Diencephalon (tissue), 1 donor: ENCODE results near the gene MRGPRE. TPM values are rescaled to one million over a fixed set of nuclear protein-coding genes. Genes with fewer than 3 reads are reported as not detected.

Source experiments
- total RNA-seq: library from RNA; depleted of rRNA; stranded (reverse); fragments of >200 nt; gene quantifications from one replicate; pipeline ENCODE4 v1.2.3, GENCODE V29; 2014

Gene MRGPRE
- total RNA-seq = not detected

GRCh38 chr11:3231851-3232744, at the start of gene MRGPRE:
Gene MRGPRE, minus strand, starts transcription at chr11:3232417. Its CDS starts 3,618 bp downstream, at chr11:3228799.

DNA sequence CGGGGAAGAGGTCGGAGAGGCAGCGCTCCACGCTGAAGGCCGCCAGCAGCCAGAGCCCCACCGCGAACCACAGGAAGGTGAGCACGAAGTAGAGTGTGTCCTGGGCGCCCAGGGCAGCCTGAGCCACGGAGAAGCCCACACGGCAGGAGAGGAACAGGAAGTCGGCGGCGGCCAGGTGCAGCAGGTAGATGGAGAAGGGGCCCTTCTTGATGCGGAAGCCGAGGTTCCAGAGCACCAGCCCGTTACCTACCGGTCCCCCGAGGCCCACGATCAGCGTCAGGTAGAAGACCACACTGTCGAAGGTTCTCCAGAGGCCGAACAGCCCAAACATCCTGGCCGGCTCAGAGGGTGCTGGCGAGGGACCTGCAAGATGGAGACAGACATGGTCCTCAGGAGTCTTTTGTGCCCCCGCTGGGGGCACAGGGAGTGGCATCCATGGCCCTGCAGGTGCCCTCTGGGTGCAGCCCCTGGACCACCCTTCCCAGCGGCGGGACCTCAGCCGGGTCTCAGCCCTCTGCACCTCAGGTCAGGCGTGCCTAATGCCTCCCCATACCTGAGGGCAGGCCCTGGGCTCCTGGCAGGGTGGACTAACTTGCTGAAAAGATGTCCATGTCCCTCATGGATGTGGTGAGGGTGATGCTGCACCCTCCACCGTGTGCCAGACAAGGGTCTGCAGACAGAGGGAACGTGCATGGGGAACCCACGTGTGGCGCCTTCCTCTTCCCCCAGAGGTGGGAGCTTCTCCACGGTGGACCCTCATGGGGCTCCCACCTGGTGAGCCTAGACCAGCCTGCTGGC, 13.5 kb downstream of the MRGPRE start, which contains the start of gene MRGPRG:
MRGPRG (minus strand) TSS at position 331 of the 798 bp plus-strand sequence; CDS start at position 331, 0 bp downstream.

Other genes with a start within 250 kb of the MRGPRE start
- gene NAP1L4, start 240.1 kb downstream of the MRGPRE start, total RNA-seq = 216 TPM
- 36.4 TPM for gene CARS1, start 175.0 kb downstream of the MRGPRE start, total RNA-seq
- 26.3 TPM for gene OSBPL5, start 67.1 kb downstream of the MRGPRE start, total RNA-seq
- gene MRGPRG, start 13.6 kb downstream of the MRGPRE start, total RNA-seq = not detected
- 40.8 TPM for gene ZNF195, start 146.7 kb upstream of the MRGPRE start, total RNA-seq